ENCODE results near the gene MMP17.

Gene MMP17

DNA sequence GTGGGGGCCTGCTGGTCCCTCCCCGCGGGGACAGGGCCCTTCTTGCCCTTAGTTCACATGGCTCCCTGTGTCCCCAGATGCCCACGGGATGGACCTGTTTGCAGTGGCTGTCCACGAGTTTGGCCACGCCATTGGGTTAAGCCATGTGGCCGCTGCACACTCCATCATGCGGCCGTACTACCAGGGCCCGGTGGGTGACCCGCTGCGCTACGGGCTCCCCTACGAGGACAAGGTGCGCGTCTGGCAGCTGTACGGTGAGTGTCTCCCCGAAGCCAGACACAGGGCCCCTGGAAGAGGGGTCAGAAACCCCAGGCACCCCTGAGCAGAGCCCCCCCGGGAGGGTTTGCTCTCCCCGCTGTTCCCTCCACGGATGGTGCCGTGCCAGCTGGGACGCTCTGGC, 13.4 kb downstream of the MMP17 start:
- no peak for DNase-seq (ENCODE audit: extremely low read depth, low read depth)
- TF ChIP-seq, protein P1, sequence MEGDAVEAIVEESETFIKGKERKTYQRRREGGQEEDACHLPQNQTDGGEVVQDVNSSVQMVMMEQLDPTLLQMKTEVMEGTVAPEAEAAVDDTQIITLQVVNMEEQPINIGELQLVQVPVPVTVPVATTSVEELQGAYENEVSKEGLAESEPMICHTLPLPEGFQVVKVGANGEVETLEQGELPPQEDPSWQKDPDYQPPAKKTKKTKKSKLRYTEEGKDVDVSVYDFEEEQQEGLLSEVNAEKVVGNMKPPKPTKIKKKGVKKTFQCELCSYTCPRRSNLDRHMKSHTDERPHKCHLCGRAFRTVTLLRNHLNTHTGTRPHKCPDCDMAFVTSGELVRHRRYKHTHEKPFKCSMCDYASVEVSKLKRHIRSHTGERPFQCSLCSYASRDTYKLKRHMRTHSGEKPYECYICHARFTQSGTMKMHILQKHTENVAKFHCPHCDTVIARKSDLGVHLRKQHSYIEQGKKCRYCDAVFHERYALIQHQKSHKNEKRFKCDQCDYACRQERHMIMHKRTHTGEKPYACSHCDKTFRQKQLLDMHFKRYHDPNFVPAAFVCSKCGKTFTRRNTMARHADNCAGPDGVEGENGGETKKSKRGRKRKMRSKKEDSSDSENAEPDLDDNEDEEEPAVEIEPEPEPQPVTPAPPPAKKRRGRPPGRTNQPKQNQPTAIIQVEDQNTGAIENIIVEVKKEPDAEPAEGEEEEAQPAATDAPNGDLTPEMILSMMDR (IDR thresholded peaks at IDR 0.05; ENCODE audit: low read depth, low read length, missing control alignments) = no peak
- no peak overlapping the region for H3K4me3 ChIP-seq (replicated peaks; ENCODE audit: low read depth, low read length)

DNA sequence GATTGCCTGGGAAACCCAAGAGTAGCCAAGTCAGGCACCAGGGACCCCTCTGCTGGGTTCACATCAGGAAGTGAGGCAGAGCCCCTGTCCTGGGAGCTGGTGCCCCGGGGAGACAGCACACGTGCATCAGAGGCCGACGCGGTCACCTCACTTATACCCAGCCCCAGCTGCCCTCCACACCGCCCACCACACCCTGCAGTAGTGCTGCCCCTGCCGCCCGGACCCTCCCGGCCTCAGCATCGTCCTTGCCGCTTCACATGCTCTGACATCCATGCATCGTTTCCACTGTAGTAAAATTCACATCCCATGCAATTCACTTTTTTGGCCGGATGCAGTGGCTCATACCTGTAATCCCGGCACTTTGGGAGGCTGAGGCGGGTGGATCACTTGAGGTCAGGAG, 14.0 kb downstream of the MMP17 start:
- no peak overlapping the region for H3K4me3 ChIP-seq (replicated peaks; ENCODE audit: low read depth, low read length)
- no peak for DNase-seq (ENCODE audit: extremely low read depth, low read depth)
- TF ChIP-seq, protein P1 (IDR thresholded peaks at IDR 0.05; ENCODE audit: low read depth, low read length, missing control alignments) = no peak

DNA sequence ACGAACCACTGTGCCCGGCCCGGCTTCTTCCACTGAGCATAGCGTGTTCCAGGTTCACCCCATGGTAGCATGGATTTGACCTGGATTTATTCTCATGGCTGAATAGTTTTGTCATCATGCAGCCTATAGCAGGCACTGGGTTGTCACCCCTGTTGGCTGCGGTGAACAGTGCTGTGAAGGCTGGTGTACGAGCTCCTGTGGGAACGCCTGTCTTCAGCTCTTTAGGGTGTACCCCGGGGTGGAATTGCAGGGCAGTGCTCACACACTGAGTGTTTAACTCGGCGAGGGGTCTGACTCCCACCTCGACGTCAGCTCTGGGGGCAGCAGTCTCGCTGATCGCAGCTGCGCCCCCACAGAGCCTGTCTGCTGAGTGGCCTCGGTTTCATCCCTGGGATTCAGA, 15.3 kb downstream of the MMP17 start:
- TF ChIP-seq, protein P1 (IDR thresholded peaks at IDR 0.05; ENCODE audit: low read depth, low read length, missing control alignments) = no peak
- no peak for DNase-seq (ENCODE audit: extremely low read depth, low read depth)
- no peak overlapping the region for H3K4me3 ChIP-seq (replicated peaks; ENCODE audit: low read depth, low read length)

DNA sequence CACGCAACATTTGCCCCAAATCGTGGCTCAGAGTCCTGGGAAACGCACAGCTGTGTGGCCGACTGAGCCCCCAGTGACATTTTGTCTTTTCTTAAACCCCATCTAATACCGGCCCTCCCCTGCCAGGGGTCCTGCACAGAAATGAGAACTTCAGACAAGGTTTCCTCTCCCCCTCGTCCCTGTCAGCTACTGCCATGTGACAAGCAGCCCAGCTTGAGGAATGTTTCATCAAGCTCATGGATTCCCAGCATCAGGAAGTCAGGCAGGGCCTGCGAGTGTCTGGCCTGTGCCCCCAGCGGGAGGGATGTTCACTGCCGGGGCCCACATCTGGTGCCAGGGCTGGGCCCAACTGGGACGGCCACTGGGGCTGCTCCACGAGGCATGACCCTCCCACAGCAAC, 15.9 kb downstream of the MMP17 start:
- DNase-seq (ENCODE audit: extremely low read depth, low read depth) = no peak
- TF ChIP-seq, protein P1 (IDR thresholded peaks at IDR 0.05; ENCODE audit: low read depth, low read length, missing control alignments) = no peak

DNA sequence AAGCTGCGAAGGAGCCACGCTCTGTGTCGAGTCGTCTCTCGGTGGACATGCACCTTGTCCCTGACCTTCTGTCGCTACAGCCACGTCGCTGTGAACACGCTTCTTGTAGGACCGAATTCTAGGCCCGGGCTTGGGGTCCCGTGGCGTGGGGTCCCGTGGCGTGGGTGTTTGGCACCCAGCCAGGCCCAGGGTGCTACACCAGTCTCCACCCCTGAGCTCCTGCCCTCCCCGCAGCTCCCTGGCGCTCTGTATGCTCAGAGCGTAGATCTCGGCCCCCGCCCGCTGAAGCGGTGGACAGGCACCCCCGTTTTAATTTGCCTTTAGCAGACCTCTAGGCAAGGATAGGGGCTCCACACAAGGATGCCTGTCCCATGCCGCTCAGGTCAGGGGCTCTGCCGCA, 16.5 kb downstream of the MMP17 start:
- no peak overlapping the region for H3K4me3 ChIP-seq (replicated peaks; ENCODE audit: low read depth, low read length)
- DNase-seq (ENCODE audit: extremely low read depth, low read depth) = no peak
- TF ChIP-seq, protein P1 (IDR thresholded peaks at IDR 0.05; ENCODE audit: low read depth, low read length, missing control alignments) = no peak

More for the DNA sequence above, 15.9 kb downstream of the MMP17 start:
- no peak overlapping the region for H3K4me3 ChIP-seq (replicated peaks; ENCODE audit: low read depth, low read length)

DNA sequence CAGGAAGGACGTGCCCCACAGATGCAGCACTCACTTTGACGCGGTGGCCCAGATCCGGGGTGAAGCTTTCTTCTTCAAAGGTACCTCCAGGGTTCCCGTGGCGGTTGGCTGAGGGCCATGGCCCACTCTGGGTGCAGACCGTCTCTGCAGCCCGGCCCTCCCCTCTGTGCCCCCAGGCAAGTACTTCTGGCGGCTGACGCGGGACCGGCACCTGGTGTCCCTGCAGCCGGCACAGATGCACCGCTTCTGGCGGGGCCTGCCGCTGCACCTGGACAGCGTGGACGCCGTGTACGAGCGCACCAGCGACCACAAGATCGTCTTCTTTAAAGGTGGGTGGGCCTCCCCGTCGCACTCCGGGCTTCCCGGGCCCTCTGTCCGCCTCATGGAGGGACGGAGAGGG, 16.9 kb downstream of the MMP17 start:
- TF ChIP-seq, protein P1 (IDR thresholded peaks at IDR 0.05; ENCODE audit: low read depth, low read length, missing control alignments) = no peak
- no peak overlapping the region for H3K4me3 ChIP-seq (replicated peaks; ENCODE audit: low read depth, low read length)
- DNase-seq (ENCODE audit: extremely low read depth, low read depth) = no peak

DNA sequence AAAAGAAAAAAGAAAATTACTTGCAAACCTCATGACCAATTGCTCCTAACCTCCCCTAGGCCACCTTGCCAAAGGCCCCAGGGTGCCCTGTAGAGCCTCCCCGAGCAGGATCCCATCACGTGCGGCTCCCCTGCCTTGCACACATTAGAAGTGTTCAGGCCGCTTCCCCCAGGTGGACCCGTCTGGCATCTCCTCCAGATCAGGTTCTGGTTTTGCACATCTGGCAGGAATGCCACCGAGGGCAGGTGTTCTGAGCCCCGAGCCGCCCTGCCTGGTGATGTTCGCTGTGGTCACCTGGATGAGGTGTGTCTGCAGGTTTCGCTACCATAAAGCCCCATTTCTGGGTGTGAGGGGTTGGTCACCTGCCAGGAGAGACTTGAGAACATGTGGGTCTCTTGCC, 19.3 kb downstream of the MMP17 start:
- no peak overlapping the region for H3K4me3 ChIP-seq (replicated peaks; ENCODE audit: low read depth, low read length)
- DNase-seq (ENCODE audit: extremely low read depth, low read depth) = no peak
- TF ChIP-seq, protein P1 (IDR thresholded peaks at IDR 0.05; ENCODE audit: low read depth, low read length, missing control alignments) = no peak
